Breast epithelium (tissue), 4 donors: Measurements from ENCODE around the gene CEP57L1. TPM values are rescaled to one million over a fixed set of nuclear protein-coding genes. Genes with fewer than 3 reads are reported as not detected.

Source experiments
- DNase-seq, 2 donors: peaks; one replicate each; pipeline ENCODE4 v3.0.0-alpha.2; 2019; ENCODE audit warnings: low spot score in 2 of 2
- H3K27ac ChIP-seq, 2 donors: fragments of 200-600 bp; sonication (generic) in 1 of 2; one replicate each; pipeline ENCODE4 v1.5.1; 2016 to 2019; ENCODE audit warnings: mild to moderate bottlenecking in 1 of 2
- H3K27me3 ChIP-seq, 2 donors: fragments of 200-600 bp; sonication (generic) in 1 of 2; one replicate each; pipeline versions ENCODE4 v1.5.1 to v1.6.0; 2017 to 2019; ENCODE audit warnings: control low read depth in 1 of 2, mild to moderate bottlenecking in 1 of 2
- H3K36me3 ChIP-seq: fragments of 200-600 bp; one replicate; pipeline ENCODE4 v1.5.1; 2019
- H3K4me1 ChIP-seq, 2 donors: fragments of 200-600 bp; sonication (generic); one replicate each; pipeline ENCODE4 v1.5.1; 2016 to 2019; ENCODE audit warnings: control low read depth in 1 of 2
- H3K4me3 ChIP-seq, 3 donors: fragments of 200-600 bp; sonication (generic); 1 replicate in 2 of 3; 2 replicates in 1 of 3; pipeline ENCODE4 v1.5.1; 2016 to 2019; ENCODE audit warnings: mild to moderate bottlenecking in 3 of 3, moderate library complexity in 2 of 3
- H3K9me3 ChIP-seq, 2 donors: fragments of 200-600 bp; sonication (generic) in 1 of 2; one replicate each; pipeline ENCODE4 v1.5.1; 2016 to 2019; ENCODE audit warnings: control low read depth in 1 of 2
- CTCF ChIP-seq, 3 donors: fragments of 450-650 bp; IDR thresholded peaks; one replicate each; pipeline ENCODE4 v1.5.1; 2016 to 2017; ENCODE audit warnings: antibody characterized with exemption in 3 of 3, mild to moderate bottlenecking in 3 of 3, moderate library complexity in 3 of 3
- POLR2A ChIP-seq: fragments of 450-650 bp; IDR thresholded peaks from one replicate; pipeline ENCODE4 v1.6.1; 2016; ENCODE audit warnings: antibody characterized with exemption, mild to moderate bottlenecking, moderate library complexity
- POLR2AphosphoS5 ChIP-seq, 3 donors: sonication (generic); formaldehyde crosslinking; IDR thresholded peaks; one replicate each; pipeline ENCODE4 v1.6.1; 2017; ENCODE audit warnings: antibody characterized with exemption in 3 of 3
- intact Hi-C: fragments of 100-400 bp; cut with DNase I; formaldehyde crosslinking; loops from one replicate; pipeline ENCODE4 v1.15.1; 2023; ENCODE audit warnings: low total_unique reads
- total RNA-seq, 3 donors: library from RNA; depleted of rRNA; stranded (reverse); fragments of >200 nt; gene quantifications; one replicate each; pipeline ENCODE4 v1.1.0, GENCODE V29; 2016

Gene CEP57L1
- total RNA-seq, 3 donors from 2014 or later: 14.1 to 23.7 (median 19.8) TPM

- no peaks in the 10 kb centered on the region for H3K27me3 ChIP-seq
- H3K4me1 ChIP-seq: no peaks in the 10 kb centered on the region
- H3K4me3 ChIP-seq: no peak overlapping the region
- H3K36me3 ChIP-seq: no peaks in the 10 kb centered on the region
- no peaks in the 10 kb centered on the region for H3K9me3 ChIP-seq
- TF ChIP-seq POLR2AphosphoS5 (IDR thresholded peaks at IDR 0.05) (no peak), CTCF (IDR thresholded peaks at IDR 0.05) (no peak), POLR2A (no peak)
- intact Hi-C loops: no loop called here
- no peak overlapping the region for H3K27ac ChIP-seq
- no peak for DNase-seq
These were observed 44.7 kb upstream of the CEP57L1 start for GRCh38 chr6:109050447-109051102.

- no peaks in the 10 kb centered on the region for H3K27me3 ChIP-seq
- no peaks in the 10 kb centered on the region for H3K4me1 ChIP-seq
- H3K4me3 ChIP-seq: no peak overlapping the region
- intact Hi-C loops: no loop called here
- H3K27ac ChIP-seq: no peak overlapping the region
- H3K9me3 ChIP-seq: no peaks in the 10 kb centered on the region
- TF ChIP-seq POLR2AphosphoS5 (IDR thresholded peaks at IDR 0.05) (no peak), CTCF (IDR thresholded peaks at IDR 0.05) (no peak), POLR2A (no peak)
- no peak for DNase-seq
- H3K36me3 ChIP-seq: no peaks in the 10 kb centered on the region
These were observed 43.8 kb upstream of the CEP57L1 start for GRCh38 chr6:109051301-109052017.

- TF ChIP-seq CTCF (IDR thresholded peaks at IDR 0.05): no peak
- TF ChIP-seq POLR2AphosphoS5 (IDR thresholded peaks at IDR 0.05): no peak
- TF ChIP-seq POLR2A: no peak
- intact Hi-C loops: no loop called here
- Histone ChIP-seq H3K27ac (no peak overlapping the region), H3K27me3 (no peaks in the 10 kb centered on the region), H3K4me1 (no peaks in the 10 kb centered on the region), H3K36me3 (no peaks in the 10 kb centered on the region), H3K9me3 (no peaks in the 10 kb centered on the region), H3K4me3 (no peak overlapping the region)
- DNase-seq: no peak
These were observed 43.2 kb upstream of the CEP57L1 start for GRCh38 chr6:109052018-109052651.

GRCh38 chr6:109052852-109053251, 42.5 kb upstream of the CEP57L1 start:
- Histone ChIP-seq H3K27ac (no peak overlapping the region), H3K36me3 (no peaks in the 10 kb centered on the region), H3K4me1 (no peaks in the 10 kb centered on the region), H3K9me3 (no peaks in the 10 kb centered on the region), H3K27me3 (no peaks in the 10 kb centered on the region), H3K4me3 (no peak overlapping the region)
- no peak for TF ChIP-seq CTCF (IDR thresholded peaks at IDR 0.05)
- intact Hi-C loops: no loop called here
- DNase-seq: no peak

GRCh38 chr6:109053336-109053735, 42.0 kb upstream of the CEP57L1 start:
- Histone ChIP-seq H3K36me3 (no peaks in the 10 kb centered on the region), H3K27me3 (no peaks in the 10 kb centered on the region), H3K4me1 (no peaks in the 10 kb centered on the region), H3K4me3 (no peak overlapping the region), H3K9me3 (no peaks in the 10 kb centered on the region), H3K27ac (no peak overlapping the region)
- DNase-seq: no peak
- TF ChIP-seq POLR2AphosphoS5 (IDR thresholded peaks at IDR 0.05): no peak
- TF ChIP-seq POLR2A: no peak
- no peak for TF ChIP-seq CTCF (IDR thresholded peaks at IDR 0.05)
- intact Hi-C loops: no loop called here
